NCI-H146 (cell line): ENCODE measurements around the gene DMAC2L.
"Not testable (repeated sequence)": the region's sequence is repeated elsewhere in the genome, so short reads cannot be mapped to it uniquely, and the experiment has no call there.

ENCODE experiments used
- DNase-seq: peaks from one replicate; lab custom pipeline; 2025; lab: John Stamatoyannopoulos, UW

DMAC2L gene

GRCh38 chr14:50356283-50356682 is 44.2 kb downstream of the DMAC2L start:
- DNase-seq, result not testable (repeated sequence)

GRCh38 chr14:50357124-50357523 is 45.0 kb downstream of the DMAC2L start:
- DNase-seq, result no peak

DNA sequence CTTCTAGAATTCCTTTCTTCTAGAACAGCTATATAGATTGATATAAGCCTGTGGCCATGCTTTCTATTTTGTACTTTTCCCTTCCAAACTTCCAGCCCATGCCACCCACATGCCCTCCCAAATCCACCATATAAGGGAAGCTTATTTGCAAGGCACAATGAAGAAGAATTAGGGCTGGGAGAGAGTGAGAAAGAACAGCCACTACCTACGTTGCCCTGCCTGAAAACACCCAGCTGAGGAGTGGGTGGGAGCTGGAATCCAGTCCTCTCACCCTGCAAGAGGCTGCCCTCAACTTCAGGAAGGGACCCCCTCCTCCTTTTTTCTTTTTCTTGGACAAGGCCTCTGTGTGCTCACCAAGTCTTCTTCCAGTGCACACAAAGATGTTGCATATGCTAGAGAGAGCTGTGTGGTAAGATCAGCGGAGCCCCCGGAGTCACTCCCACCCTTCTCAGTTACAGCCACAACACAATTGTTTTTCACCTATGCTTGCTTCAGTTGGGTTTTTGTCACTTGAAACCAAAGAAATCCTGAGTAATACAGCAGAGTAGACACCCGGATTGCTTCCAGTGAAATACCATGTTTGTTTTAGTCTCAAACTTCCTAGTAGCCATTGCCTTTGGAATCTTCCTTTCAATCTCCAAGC is 45.8 kb downstream of the DMAC2L start:
- DNase-seq, result no peak

- no peak for DNase-seq
Measured at GRCh38 chr14:50359631-50360030, 47.5 kb downstream of the DMAC2L start.

- no peak for DNase-seq
Measured at GRCh38 chr14:50360093-50360492, 48.0 kb downstream of the DMAC2L start.

GRCh38 chr14:50360851-50361250 is 48.7 kb downstream of the DMAC2L start:
- no peak for DNase-seq

DNA sequence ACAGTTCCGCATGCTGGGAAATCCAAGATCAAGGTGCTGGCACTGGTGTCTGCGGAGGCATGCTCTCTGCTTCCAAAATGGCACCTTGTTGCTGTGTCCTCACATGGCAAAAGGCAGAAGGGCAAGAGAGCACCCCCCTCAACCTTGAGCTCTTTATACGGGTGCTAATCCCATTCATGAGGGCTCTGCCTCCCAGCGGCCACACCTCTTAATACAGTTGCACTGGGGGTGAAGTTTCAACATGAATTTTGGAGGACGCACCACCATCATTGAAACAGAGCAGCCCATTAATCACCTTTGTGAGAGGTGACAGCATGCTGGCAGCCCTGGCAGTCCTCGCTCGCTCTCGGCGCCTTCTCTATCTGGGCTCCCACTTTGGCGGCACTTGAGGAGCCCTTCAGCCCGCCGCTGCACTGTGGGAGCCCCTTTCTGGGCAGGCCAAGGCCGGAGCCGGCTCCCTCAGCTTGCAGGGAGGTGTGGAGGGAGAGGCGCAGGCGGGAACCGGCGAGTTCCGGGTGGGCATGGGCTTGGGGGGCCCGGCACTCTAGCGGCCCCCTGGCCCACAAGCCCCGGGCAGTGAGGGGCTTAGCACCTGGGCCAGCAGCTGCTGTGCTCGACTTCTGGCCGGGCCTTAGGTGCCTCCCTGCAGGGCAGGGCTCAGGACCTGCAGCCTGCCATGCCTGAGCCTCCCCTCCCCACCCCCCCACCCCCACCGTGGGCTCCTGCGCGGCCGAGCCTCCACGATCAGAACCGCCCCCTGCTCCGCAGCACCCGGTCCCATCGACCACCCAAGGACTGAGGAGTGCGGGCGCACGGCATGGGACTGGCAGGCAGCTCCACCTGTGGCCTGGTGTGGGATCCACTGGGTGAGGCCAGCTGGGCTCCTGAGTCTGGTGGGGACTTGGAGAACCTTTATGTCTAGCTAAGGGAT is 49.6 kb downstream of the DMAC2L start:
- DNase-seq, result not testable (repeated sequence)

DNA sequence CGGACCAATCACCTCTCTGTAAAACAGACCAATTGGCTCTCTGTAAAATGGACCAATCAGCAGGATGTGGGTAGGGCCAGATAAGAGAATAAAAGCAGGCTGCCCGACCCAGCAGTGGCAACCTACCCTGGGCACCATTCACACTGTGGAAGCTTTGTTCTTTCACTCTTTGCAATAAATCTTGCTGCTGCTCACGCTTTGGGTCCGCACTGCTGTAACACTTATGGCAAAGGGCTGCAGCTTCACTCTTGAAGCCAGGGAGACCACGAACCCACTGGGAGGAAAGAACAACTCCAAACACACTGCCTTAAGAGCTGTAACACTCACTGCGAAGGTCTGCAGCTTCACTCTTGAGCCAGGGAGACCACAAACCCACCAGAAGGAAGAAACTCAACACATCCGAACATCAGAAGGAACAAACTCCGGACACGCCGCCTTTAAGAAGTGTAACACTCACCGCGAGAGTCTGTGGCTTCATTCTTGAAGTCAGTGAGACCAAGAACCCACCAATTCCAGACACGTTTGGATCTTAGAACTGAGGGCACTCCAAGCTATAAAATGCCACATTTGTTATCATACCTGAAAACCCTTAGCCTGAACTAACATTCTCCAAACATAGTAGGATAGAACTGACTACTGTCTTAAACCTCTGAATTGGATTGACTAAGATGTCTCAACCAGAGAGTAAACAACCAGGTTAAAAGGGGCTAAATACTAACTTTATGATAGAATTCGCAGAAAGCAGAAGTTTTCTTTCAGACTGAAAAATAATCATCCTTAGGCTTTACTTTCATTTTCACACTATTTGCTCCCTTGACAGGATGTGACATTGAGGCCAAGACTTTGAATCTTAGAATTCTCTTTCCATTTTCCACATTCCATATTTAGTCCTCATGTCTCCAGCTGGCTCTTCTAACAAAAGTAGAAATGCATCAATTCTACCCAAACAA is 50.9 kb downstream of the DMAC2L start:
- DNase-seq, result no peak

DNA sequence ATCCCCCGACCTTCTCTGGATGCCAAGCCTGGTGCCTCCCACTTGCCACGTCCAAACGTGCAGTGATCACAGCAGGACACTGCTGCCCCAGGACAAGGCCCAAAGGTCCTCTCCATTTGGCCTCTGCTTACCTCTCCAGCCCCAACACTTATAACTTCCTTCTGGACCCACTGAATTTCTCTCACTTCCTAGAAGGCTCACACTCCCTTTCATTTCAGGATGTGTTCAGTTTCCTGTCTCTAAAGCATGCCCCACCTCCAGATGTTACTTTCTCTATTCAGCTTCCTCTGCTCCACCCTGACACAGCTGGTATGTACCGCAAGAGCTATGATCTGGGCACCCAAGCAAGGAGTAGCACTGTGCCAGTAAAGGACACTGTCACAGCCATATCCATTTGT is 51.6 kb downstream of the DMAC2L start:
- DNase-seq, result no peak

DNA sequence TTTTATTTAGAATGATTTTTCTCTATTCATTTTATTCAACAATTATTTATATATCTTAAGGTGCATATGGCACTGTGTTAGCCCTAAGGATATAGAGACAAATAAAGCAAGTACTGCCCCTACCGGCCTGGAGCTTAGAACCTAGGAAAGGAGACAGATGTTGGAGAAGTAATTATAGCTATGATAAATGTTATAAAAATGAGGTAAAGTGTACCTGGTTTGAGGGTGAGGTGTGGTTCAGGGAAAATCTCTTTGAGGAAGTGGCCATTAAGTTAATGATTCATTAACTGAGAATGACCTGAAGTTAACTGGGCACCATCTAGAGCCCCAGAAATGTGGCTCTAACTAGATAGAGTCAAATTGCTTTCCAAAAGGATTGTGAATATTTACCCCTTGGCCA is 52.7 kb downstream of the DMAC2L start:
- DNase-seq, result no peak

- DNase-seq, result not testable (repeated sequence)
Measured at GRCh38 chr14:50365572-50365971, 53.4 kb downstream of the DMAC2L start.

- DNase-seq, result no peak
Measured at GRCh38 chr14:50366115-50366514, 54.0 kb downstream of the DMAC2L start.

DNA sequence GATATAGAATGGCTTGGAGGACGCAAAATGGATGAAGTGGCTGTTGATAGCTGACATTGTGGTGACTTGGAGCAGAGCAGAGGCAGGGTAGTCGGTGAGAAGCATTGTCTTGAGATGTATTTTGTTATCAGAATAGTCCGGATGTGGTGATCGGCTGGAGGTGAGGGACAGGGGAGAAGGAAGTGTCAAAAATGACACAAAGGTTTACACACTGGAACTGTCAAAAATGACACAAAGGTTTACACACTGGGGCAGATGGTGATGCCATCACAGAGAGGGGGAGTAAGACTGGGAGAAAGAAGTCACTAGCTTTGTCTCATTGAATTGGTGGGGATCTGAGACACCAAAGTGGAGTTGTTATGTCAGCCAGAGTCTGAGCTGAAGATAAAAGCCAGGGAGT is 54.5 kb downstream of the DMAC2L start:
- DNase-seq, result no peak

- DNase-seq, result no peak
Measured at GRCh38 chr14:50371546-50371945, 59.4 kb downstream of the DMAC2L start.

GRCh38 chr14:50373959-50374358 is 61.8 kb downstream of the DMAC2L start:
- no peak for DNase-seq

- no peak for DNase-seq
Measured at GRCh38 chr14:50375760-50376159, 63.6 kb downstream of the DMAC2L start.
